ENCODE results near the gene EPS8L2. TPM values are rescaled to one million over a fixed set of nuclear protein-coding genes. Genes with fewer than 3 reads are reported as not detected.

The EPS8L2 gene
- total and polyA plus RNA-seq, 2 of the 13 experiments (the other 11 are each of a cell fraction or from before 2014, with no cell fraction given) = 89.3 to 416 TPM

DNA sequence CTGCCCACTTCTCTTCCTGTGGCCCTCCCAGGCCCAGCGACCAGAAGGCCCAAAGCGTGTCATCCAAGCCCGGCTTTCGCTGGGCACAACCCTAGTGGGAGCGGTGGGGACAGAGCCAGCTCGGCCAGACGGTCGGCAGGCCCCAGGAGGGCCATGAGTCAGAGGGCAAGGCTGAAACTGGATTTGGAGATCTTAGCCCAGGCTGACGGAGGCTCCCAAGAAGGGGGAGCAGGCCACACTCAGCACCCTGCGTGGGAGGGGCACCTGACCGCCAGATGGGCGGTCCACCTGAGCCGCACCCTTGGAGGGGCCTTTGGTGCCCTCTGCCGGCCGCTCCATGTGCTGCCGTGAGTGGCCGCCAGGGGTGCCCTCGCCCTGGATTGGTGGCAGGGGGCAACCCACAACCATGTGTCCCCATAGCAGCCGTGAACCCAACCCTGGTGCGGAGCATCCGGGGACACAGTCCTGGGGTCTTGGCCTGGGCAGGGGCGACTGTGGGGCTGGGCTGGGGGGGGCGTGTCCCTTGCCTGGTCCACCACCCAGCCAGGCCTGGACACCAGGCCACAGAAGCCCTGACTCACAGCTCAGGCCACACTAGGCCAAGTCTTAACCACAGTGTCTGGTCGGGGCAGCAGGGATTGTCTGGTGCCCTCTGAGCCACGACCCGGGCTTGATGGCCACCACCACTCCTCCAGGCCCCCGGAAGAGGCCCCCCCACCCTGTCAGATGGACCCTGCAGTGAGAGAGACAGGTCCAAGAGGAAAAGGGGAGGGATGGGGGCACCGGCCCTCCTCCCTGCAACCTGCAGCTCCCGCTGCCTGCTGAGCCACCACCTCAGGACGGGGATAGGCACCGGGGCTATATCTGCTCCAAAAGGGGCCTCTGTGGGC, 22.1 kb downstream of the EPS8L2 start (continued):
- TF ChIP-seq U2AF2 (IDR thresholded peaks at IDR 0.05; ENCODE audit: low read depth, low read length) (no peak), MTA1 (CRISPR knock-in tag; IDR thresholded peaks at IDR 0.05; ENCODE audit: borderline replicate concordance) (0 out of 2 replicates have a peak, but pooled peaks have one; percentile 59), TBX2 (CRISPR knock-in tag; IDR thresholded peaks at IDR 0.05; ENCODE audit: borderline replicate concordance) (peak; percentile 54), HDAC2 (CRISPR knock-in tag; IDR thresholded peaks at IDR 0.05) (peak; percentile 42; the same call in 1 of the 2 replicates), ZNF256 (CRISPR knock-in tag; conservative IDR thresholded peaks at IDR 0.05) (0 out of 2 replicates have a peak, but pooled peaks have one; percentile 17), ZNF329 (CRISPR knock-in tag; IDR thresholded peaks at IDR 0.05; ENCODE audit: low read depth) (no peak), ZNF761 (CRISPR knock-in tag; conservative IDR thresholded peaks at IDR 0.05) (no peak), STAG1 (CRISPR knock-in tag; IDR thresholded peaks at IDR 0.05) (peak; percentile 85)
- TF ChIP-seq, protein P1, sequence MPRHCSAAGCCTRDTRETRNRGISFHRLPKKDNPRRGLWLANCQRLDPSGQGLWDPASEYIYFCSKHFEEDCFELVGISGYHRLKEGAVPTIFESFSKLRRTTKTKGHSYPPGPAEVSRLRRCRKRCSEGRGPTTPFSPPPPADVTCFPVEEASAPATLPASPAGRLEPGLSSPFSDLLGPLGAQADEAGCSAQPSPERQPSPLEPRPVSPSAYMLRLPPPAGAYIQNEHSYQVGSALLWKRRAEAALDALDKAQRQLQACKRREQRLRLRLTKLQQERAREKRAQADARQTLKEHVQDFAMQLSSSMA (CRISPR knock-in tag; IDR thresholded peaks at IDR 0.05) = peak; percentile 49; the same call in 1 of the 2 replicates
- TF ChIP-seq, protein P2, sequence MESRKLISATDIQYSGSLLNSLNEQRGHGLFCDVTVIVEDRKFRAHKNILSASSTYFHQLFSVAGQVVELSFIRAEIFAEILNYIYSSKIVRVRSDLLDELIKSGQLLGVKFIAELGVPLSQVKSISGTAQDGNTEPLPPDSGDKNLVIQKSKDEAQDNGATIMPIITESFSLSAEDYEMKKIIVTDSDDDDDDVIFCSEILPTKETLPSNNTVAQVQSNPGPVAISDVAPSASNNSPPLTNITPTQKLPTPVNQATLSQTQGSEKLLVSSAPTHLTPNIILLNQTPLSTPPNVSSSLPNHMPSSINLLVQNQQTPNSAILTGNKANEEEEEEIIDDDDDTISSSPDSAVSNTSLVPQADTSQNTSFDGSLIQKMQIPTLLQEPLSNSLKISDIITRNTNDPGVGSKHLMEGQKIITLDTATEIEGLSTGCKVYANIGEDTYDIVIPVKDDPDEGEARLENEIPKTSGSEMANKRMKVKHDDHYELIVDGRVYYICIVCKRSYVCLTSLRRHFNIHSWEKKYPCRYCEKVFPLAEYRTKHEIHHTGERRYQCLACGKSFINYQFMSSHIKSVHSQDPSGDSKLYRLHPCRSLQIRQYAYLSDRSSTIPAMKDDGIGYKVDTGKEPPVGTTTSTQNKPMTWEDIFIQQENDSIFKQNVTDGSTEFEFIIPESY (CRISPR knock-in tag; IDR thresholded peaks at IDR 0.05) = peak; percentile 92
- TF ChIP-seq, protein P3, sequence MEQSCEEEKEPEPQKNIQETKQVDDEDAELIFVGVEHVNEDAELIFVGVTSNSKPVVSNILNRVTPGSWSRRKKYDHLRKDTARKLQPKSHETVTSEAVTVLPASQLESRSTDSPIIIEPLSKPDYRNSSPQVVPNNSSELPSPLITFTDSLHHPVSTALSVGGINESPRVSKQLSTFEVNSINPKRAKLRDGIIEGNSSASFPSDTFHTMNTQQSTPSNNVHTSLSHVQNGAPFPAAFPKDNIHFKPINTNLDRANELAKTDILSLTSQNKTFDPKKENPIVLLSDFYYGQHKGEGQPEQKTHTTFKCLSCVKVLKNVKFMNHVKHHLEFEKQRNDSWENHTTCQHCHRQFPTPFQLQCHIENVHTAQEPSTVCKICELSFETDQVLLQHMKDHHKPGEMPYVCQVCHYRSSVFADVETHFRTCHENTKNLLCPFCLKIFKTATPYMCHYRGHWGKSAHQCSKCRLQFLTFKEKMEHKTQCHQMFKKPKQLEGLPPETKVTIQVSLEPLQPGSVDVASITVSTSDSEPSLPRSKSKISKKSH (CRISPR knock-in tag; IDR thresholded peaks at IDR 0.05; ENCODE audit: borderline replicate concordance) = peak; percentile 71; the same call in 1 of the 2 replicates
- TF ChIP-seq, protein P4, sequence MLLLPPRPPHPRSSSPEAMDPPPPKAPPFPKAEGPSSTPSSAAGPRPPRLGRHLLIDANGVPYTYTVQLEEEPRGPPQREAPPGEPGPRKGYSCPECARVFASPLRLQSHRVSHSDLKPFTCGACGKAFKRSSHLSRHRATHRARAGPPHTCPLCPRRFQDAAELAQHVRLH (CRISPR knock-in tag; IDR thresholded peaks at IDR 0.05; ENCODE audit: borderline replicate concordance, low read depth) = peak; percentile 47; the same call in 1 of the 2 replicates
- TF ChIP-seq, protein P5, sequence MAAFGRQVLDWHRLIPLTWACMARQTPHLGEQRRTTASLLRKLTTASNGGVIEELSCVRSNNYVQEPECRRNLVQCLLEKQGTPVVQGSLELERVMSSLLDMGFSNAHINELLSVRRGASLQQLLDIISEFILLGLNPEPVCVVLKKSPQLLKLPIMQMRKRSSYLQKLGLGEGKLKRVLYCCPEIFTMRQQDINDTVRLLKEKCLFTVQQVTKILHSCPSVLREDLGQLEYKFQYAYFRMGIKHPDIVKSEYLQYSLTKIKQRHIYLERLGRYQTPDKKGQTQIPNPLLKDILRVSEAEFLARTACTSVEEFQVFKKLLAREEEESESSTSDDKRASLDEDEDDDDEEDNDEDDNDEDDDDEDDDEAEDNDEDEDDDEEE (CRISPR knock-in tag; IDR thresholded peaks at IDR 0.05) = peak; percentile 44; the same call in 1 of the 2 replicates
- TF ChIP-seq, protein P6, sequence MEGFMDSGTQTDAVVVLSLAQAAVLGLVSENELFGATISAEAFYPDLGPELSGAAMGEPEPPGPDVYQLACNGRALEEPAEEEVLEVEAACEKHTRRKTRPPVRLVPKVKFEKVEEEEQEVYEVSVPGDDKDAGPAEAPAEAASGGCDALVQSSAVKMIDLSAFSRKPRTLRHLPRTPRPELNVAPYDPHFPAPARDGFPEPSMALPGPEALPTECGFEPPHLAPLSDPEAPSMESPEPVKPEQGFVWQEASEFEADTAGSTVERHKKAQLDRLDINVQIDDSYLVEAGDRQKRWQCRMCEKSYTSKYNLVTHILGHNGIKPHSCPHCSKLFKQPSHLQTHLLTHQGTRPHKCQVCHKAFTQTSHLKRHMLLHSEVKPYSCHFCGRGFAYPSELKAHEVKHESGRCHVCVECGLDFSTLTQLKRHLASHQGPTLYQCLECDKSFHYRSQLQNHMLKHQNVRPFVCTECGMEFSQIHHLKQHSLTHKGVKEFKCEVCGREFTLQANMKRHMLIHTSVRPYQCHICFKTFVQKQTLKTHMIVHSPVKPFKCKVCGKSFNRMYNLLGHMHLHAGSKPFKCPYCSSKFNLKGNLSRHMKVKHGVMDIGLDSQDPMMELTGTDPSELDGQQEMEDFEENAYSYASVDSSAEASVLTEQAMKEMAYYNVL (CRISPR knock-in tag; IDR thresholded peaks at IDR 0.05; ENCODE audit: borderline replicate concordance) = peak; percentile 77
- TF ChIP-seq, protein P7, sequence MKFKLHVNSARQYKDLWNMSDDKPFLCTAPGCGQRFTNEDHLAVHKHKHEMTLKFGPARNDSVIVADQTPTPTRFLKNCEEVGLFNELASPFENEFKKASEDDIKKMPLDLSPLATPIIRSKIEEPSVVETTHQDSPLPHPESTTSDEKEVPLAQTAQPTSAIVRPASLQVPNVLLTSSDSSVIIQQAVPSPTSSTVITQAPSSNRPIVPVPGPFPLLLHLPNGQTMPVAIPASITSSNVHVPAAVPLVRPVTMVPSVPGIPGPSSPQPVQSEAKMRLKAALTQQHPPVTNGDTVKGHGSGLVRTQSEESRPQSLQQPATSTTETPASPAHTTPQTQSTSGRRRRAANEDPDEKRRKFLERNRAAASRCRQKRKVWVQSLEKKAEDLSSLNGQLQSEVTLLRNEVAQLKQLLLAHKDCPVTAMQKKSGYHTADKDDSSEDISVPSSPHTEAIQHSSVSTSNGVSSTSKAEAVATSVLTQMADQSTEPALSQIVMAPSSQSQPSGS (CRISPR knock-in tag; IDR thresholded peaks at IDR 0.05) = 0 out of 2 replicates have a peak, but pooled peaks have one; percentile 32

All from HepG2 (cell line).